ENCODE data around the gene SLC26A11.
A peak's percentile ranks its signal among the peaks of the same experiment; 100 is the strongest.
"Not testable (repeated sequence)": the region's sequence is repeated elsewhere in the genome, so short reads cannot be mapped to it uniquely, and the experiment has no call there.

Gene SLC26A11

DNA sequence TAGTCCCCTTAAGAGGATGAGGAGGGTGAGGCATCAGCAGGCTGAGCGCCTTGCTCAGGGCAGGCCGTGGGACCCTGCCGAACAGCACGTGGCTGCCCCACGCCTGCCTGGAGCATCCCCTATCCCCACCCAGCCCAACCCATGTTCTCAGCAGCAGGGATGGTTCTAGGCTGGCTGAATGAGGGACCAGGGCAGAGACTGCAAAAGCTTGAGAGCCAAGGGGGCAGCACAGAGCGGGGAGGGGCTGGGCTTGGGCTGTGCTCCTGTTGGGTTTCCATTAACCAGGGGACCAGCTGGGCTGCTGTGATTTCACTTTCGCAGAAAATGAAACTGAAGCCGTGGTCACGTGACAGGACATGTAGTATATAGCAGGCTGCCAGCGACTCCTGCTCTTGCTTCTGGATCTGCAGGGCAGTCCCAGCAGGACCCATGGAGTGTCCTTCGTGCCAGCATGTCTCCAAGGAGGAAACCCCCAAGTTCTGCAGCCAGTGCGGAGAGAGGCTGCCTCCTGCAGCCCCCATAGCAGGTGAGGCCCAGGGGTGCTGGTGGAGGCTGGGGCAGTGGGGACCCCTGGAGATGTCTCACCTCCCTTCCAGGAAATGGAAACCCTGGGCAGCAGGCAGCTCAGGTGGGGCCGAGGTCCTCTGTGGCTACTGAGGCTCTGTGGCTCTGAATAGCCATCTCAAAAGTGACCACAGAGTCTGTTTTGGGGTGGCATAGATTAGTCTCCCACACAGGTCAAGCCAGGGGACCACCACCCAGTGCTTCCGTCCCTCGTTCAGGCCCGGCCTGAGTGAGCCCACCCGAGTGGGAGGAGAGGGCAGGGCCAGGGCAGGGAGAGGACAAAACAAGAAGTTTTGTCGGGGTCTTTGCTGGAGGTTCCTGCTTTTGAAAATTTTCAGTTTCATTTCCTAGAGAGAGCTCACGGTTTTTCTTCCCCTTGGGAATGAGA is 43.3 kb downstream of the SLC26A11 start:
- DNase-seq, result peak; percentile 87 to 93

- DNase-seq, result peak; percentile 59 to 68
Observed at GRCh38 chr17:80264205-80265075, 44.2 kb downstream of the SLC26A11 start.

GRCh38 chr17:80265205-80266068 is 45.2 kb downstream of the SLC26A11 start:
- peak; percentile 69 to 80 for DNase-seq

DNA sequence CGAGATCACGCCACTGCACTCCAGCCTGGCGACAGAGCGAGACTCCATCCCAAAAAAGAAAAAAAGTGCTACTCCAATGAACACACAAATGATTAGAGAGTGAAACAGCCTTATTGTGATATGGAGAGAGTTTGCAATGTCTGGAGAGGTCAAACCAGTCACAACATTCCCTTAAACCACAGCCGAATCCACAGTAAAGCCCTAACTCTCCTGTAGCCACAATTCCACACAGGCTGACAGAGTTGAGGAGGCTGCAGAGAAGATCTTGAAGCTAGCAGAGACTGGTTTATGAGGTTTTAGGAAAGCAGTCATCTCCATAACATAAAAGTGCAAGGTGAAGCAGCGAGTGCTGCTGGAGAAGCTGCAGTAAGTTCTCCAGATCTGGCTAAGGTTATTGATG is 47.2 kb downstream of the SLC26A11 start:
- no peak for DNase-seq

DNA sequence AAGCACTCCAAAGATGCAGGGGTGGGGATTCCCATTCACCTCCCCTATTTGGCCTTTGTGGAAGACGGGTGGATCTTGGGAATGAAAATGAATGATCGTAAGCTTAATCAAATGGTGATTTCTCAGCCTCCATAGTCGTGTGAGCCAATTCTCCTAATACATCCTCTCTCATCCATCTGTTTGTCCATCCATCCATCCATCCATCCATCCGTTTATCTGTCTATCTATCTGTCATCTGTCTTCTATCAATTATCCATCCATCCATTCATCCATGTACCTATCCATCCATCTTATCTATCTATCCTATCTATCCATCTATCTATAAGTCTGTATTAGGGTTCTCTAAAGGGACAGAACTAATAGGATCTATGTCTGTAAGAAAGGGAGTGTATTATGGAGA is 48.2 kb downstream of the SLC26A11 start:
- DNase-seq, result no peak

- DNase-seq, result no peak
Observed at GRCh38 chr17:80269405-80269807, 49.2 kb downstream of the SLC26A11 start.

- no peak for DNase-seq
Observed at GRCh38 chr17:80270104-80270503, 49.9 kb downstream of the SLC26A11 start.

DNA sequence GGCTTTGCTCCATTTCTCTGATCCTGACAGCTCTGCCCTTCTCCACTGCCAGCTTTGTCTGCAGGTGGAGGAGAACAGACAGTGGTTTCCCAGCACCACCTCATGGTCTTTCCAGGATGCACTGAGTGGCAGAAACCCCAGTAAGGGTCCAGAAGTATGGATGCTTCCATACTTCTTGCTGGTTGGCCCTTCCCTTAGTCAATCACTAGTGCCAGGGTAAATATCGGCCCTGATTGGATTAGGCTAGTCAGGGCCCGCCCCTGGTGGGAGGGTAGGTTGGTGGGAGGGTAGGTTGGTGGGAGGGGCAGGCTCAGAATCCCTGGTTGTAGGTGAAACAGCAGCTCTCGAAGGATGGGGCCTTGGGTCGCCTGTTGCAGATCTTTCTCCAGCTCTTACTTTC is 50.6 kb downstream of the SLC26A11 start:
- peak; percentile 58 to 66 for DNase-seq

- no peak for DNase-seq
Observed at GRCh38 chr17:80272366-80272765, 52.1 kb downstream of the SLC26A11 start.

DNA sequence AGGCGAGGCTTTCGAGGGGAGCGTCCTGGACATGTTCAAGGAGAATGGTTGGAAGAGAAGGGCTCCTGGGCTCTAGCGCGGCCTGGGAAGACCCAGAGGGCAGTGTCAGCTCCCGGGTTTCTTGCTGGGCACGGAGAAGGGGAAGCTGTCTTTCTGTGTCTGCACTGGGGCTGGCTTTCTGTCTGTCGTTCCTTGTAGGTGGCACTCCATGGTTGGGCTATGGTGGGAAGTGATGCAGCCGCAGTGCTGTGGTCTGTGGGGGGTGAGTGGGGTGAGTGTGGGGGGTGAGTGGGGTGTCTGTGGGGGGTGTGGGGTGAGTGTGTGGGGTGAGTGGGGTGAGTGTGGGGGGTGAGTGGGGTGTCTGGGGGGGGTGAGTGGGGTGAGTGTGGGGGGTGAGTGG is 54.1 kb downstream of the SLC26A11 start:
- no peak for DNase-seq

- no peak for DNase-seq
Observed at GRCh38 chr17:80274871-80275449, 54.7 kb downstream of the SLC26A11 start.

- DNase-seq, result not testable (repeated sequence)
Observed at GRCh38 chr17:80275857-80276256, 55.6 kb downstream of the SLC26A11 start.

- DNase-seq, result no peak
Observed at GRCh38 chr17:80277751-80278671, 57.8 kb downstream of the SLC26A11 start.

GRCh38 chr17:80279895-80280294 is 59.7 kb downstream of the SLC26A11 start:
- DNase-seq, result no peak

DNA sequence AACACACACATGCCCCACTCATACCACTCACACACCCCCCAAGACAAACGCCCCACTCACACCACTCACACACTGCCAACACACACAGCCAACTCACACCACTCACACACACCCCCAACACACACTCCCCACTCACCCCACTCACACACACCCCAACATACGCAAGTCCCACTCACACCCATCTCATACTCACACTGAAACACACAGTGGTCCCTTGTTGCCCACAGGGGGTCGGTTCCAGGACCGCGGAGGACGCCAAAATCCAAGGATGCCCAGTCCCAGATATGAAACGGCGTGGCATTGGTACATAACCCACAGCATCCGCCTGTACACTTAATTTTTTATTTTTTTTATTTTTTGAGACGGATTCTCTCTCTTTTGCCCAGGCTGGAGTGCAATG is 61.3 kb downstream of the SLC26A11 start:
- no peak for DNase-seq

DNA sequence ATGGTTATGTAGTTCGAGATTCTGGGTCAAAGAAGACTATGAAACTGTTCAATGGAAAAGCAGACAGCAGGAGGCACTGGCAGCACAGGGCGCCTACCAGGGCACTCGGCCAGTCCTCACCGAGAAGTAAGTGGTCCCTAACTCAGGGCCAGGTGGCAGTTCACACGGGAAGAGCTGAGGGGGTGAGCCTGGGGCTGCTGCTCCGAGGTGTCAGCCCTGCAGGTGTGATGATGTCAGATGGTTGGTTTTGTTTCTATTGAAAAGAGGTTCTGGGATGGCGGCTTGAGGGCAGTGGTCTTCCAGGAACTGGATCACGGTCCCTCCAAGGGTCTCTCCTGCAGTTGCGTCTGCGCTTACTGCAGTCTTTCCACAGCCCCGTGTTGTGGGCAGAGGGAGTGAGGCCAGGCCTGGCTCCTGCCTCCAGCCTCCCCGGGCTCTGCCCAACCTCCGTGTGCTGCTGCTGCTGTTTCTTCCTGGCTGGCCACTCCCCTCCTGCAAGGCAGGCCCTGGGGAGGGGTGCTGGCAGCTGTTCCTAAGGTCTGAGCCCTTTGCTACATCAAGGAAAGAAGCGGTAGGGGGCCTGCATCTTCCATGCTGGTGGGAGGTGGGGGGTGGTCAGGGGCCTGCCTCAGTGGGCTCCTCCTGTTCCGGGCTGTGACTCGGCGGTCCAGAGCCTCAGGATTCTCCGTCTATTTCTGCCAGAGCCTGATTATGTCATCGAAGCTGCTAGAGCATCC is 63.1 kb downstream of the SLC26A11 start:
- DNase-seq, result no peak

GRCh38 chr17:80284631-80285030 is 64.4 kb downstream of the SLC26A11 start:
- DNase-seq, result no peak

DNA sequence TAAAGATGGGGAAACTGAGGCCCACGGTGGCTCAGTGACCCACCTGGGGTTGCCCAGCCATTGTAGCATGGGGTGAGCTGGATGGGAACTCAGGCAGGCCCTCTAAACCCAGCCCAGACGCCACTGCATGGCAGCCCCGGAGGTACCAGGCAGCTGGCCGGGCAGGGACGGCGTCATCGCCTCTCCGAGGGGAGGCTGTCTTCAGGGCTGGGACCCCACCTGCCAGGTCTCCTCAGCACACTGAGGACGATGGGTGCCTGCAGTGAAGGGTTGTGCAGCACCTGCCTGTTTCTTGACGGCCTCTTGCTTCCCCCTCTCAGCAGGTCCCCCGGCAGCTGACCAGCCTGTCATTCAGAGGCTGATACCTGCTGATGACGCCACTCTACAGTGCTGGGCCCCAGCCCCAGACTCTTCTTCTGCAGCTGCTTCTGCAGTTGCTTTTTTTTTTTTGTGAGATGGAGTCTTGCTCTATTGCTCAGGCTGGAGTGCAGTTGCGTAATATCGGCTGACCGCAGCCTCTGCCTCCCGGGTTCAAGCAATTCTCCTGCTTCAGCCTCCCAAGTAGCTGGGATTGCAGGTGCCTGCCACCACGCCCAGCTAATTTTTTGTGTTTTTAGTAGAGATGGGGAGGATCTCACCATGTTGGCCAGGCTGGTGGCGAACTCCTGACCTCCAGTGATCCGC is 65.2 kb downstream of the SLC26A11 start:
- no peak for DNase-seq

DNA sequence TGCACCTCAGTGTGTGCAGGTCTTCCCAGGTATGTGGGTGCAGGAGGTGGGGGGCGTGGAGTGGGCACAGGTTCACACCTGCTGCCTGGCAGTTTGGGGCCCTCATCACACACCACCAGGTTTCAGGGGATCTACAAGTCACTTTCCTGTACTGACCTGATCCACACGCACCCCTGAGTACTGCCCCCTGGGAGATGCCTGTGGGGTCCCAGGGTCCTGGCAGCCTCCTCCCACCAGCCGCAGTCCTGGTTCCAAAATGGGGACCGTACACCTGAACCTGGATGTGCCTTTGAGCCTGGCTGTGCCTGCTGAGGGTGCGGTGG is 66.4 kb downstream of the SLC26A11 start:
- no peak for DNase-seq

DNA sequence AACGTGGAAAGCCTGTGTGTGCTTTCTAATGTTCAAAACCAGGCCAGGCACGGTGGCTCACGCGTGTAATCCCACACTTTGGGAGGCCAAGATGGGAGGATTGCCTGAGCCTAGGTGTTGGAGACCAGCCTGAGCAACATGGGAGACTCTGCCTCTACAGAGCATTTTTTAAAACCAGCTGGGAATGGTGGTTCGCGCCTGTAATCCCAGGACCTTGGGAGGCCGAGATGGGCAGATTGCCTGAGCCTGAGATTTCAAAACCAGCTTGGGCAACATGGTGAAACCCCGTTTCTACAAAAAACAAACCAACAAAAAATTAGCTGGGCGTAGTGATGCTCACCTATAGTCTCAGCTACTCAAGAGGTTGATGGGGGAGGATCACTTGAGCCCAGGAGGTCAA is 66.8 kb downstream of the SLC26A11 start:
- no peak for DNase-seq
